Endodermal cell (in vitro differentiated cells): Measurements from ENCODE around the gene TTC28. TPM values are rescaled to one million over a fixed set of nuclear protein-coding genes. Genes with fewer than 3 reads are reported as not detected.
"Not testable (repeated sequence)": the region's sequence is repeated elsewhere in the genome, so short reads cannot be mapped to it uniquely, and the experiment has no call there.

Experiments
- DNase-seq: peaks from one replicate; pipeline ENCODE4 v3.0.0-alpha.2; 2017
- H3K27ac ChIP-seq: 2 replicates; pipeline ENCODE4 v1.5.1; 2013; ENCODE audit warnings: mild to moderate bottlenecking, low read depth, low read length, moderate library complexity
- H3K27me3 ChIP-seq: 2 replicates; pipeline ENCODE4 v1.6.1; 2013; ENCODE audit warnings: mild to moderate bottlenecking, low read length, moderate library complexity; ENCODE audit not compliant: insufficient read depth, control insufficient read depth, poor library complexity, severe bottlenecking
- H3K36me3 ChIP-seq: 2 replicates; pipeline ENCODE4 v1.7.0; 2013; ENCODE audit warnings: mild to moderate bottlenecking, low read length, moderate library complexity; ENCODE audit not compliant: control insufficient read depth, insufficient read depth
- H3K4me1 ChIP-seq: one replicate; pipeline ENCODE4 v1.7.0; 2013; ENCODE audit warnings: low read length; ENCODE audit not compliant: control insufficient read depth, insufficient read depth
- H3K4me3 ChIP-seq: 2 replicates; pipeline ENCODE4 v1.5.1; 2013; ENCODE audit warnings: mild to moderate bottlenecking, low read length, moderate library complexity
- H3K9ac ChIP-seq: 2 replicates; pipeline ENCODE4 v1.6.1; 2013; ENCODE audit warnings: mild to moderate bottlenecking, low read length, moderate library complexity; ENCODE audit not compliant: poor library complexity, severe bottlenecking; ENCODE audit errors: extremely low read depth
- H3K9me3 ChIP-seq: 2 replicates; pipeline ENCODE4 v1.6.1; 2013; ENCODE audit warnings: mild to moderate bottlenecking, low read length, moderate library complexity; ENCODE audit not compliant: control insufficient read depth
- H3K27ac Mint-ChIP-seq: 2 replicates; pipeline ENCODE4 v1.8.0; 2020; ENCODE audit warnings: mixed read lengths
- H3K27me3 Mint-ChIP-seq: 2 replicates; pipeline ENCODE4 v1.8.0; 2021; ENCODE audit warnings: mild to moderate bottlenecking, mixed read lengths; ENCODE audit not compliant: insufficient read depth
- H3K36me3 Mint-ChIP-seq: 2 replicates; pipeline ENCODE4 v1.8.0; 2020; ENCODE audit warnings: low read depth, mixed read lengths
- H3K4me1 Mint-ChIP-seq: 2 replicates; pipeline ENCODE4 v1.8.0; 2020; ENCODE audit warnings: mixed read lengths
- H3K4me3 Mint-ChIP-seq: 2 replicates; pipeline ENCODE4 v1.8.0; 2020; ENCODE audit warnings: mild to moderate bottlenecking, moderate library complexity, mixed read lengths
- H3K9me3 Mint-ChIP-seq: 2 replicates; pipeline ENCODE4 v1.8.0; 2020; ENCODE audit warnings: mild to moderate bottlenecking, mixed read lengths
- CTCF ChIP-seq: fragments of 200-600 bp; sonication (generic); conservative IDR thresholded peaks from 2 replicates; pipeline ENCODE4 v1.5.0; 2021; ENCODE audit warnings: antibody characterized with exemption, mild to moderate bottlenecking
- WGBS, 2 experiments: methylation state at CpG; one replicate each; pipeline versions ENCODE4 v1.1.5 to v1.1.7; 2013; ENCODE audit warnings: missing lambda C conversion rate in 2 of 2, mixed read lengths in 1 of 2; ENCODE audit not compliant: insufficient coverage in 1 of 2, insufficient read length in 1 of 2; 5-methylcytosine and 5-hydroxymethylcytosine counted together
- total RNA-seq, 2 donors: library from RNA; stranded (reverse); fragmentation: NEBNext Ultra II Directional in 1 of 2; extraction: Animal tissue kit (Norgen Biotek cat#: 25700) in 1 of 2; gene quantifications; 2 replicates in 1 of 2; 3 replicates in 1 of 2; pipeline ENCODE4 v1.2.1, GENCODE V29; 2021

Gene TTC28
- total RNA-seq, 2 donors from 2014 or later = 28.6 to 34.0 TPM

DNA sequence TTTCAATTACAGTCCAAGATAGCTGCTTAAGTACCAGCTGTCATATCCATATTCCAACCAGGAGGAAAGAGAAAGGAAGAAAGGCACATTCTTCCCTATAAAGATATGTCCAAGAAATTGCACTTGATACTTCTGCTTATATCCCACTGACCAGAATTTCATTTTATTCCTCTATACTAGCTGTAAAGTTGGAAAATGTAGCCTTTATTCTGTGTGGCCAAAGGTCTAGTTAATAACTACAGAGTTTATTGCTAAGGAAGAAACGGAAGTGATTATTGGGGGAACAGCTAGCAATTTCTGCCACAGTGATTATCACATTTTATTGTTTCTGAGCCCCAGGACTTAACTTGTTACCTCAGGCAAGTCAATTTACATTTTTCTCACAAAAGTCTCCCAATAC lies 213.8 kb downstream of the TTC28 start:
- Histone ChIP-seq H3K4me3 (no peak overlapping the region), H3K4me1 (no peaks in the 10 kb centered on the region), H3K27me3 (no peaks in the 10 kb centered on the region), H3K27ac (no peak overlapping the region), H3K9ac (no peak overlapping the region), H3K36me3 (no peaks in the 10 kb centered on the region), H3K9me3 (no peaks in the 10 kb centered on the region)
- no peak overlapping the region for H3K27ac Mint-ChIP-seq
- no peaks in the 10 kb centered on the region for H3K9me3 Mint-ChIP-seq
- H3K27me3 Mint-ChIP-seq = no peaks in the 10 kb centered on the region
- no peak for TF ChIP-seq CTCF
- H3K4me3 Mint-ChIP-seq = no peak overlapping the region
- H3K4me1 Mint-ChIP-seq = peaks cover 4% of the 10 kb centered on the region
- 73 to 100% methylated on average over 1 of the region's 1 CpG for WGBS, 2 experiments
- no peak for DNase-seq
- no peaks in the 10 kb centered on the region for H3K36me3 Mint-ChIP-seq

GRCh38 chr22:28464127-28464526 lies 215.5 kb downstream of the TTC28 start:
- WGBS, 2 experiments = 89% methylated on average over 1 of the region's 1 CpG; no CpG with 5 or more reads in 1 of the 2 experiments
- H3K27me3 ChIP-seq = no peaks in the 10 kb centered on the region
- no peaks in the 10 kb centered on the region for H3K9me3 Mint-ChIP-seq
- H3K4me3 Mint-ChIP-seq = no peak overlapping the region
- no peaks in the 10 kb centered on the region for H3K27me3 Mint-ChIP-seq
- TF ChIP-seq CTCF = no peak
- H3K36me3 ChIP-seq = no peaks in the 10 kb centered on the region
- H3K36me3 Mint-ChIP-seq = no peaks in the 10 kb centered on the region
- H3K27ac ChIP-seq = no peak overlapping the region
- no peak for DNase-seq
- H3K4me3 ChIP-seq = no peak overlapping the region
- H3K9ac ChIP-seq = no peak overlapping the region
- no peak overlapping the region for H3K27ac Mint-ChIP-seq
- H3K4me1 ChIP-seq = no peaks in the 10 kb centered on the region
- H3K9me3 ChIP-seq = no peaks in the 10 kb centered on the region
- peaks cover 4% of the 10 kb centered on the region for H3K4me1 Mint-ChIP-seq

DNA sequence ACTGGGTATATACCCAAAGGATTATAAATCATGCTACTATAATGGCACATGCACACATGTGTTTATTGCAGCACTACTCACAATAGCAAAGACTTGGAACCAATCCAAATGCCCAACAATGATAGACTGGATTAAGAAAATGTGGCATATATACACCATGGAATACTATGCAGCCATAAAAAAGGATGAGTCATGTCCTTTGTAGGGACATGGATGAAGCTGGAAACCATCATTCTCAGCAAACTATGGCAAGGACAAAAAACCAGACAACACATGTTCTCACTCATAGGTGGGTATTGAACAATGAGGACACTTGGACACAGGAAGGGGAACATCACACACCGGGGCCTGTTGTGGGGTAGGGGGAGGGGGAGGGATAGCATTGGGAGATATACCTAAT lies 216.2 kb downstream of the TTC28 start:
- not testable (repeated sequence) for H3K27ac Mint-ChIP-seq, H3K9me3 Mint-ChIP-seq, H3K4me3 Mint-ChIP-seq, H3K27ac ChIP-seq, H3K9me3 ChIP-seq, H3K4me3 ChIP-seq, H3K9ac ChIP-seq, H3K4me1 ChIP-seq, H3K4me1 Mint-ChIP-seq, H3K36me3 Mint-ChIP-seq, H3K36me3 ChIP-seq, DNase-seq, H3K27me3 Mint-ChIP-seq, H3K27me3 ChIP-seq
- WGBS, 2 experiments = 100% methylated on average over 1 of the region's 1 CpG; no CpG with 5 or more reads in 1 of the 2 experiments

GRCh38 chr22:28462901-28463300 lies 216.7 kb downstream of the TTC28 start:
- no peak for DNase-seq
- H3K4me1 Mint-ChIP-seq = peaks cover 4% of the 10 kb centered on the region
- H3K27me3 Mint-ChIP-seq = no peaks in the 10 kb centered on the region
- Histone ChIP-seq H3K36me3 (no peaks in the 10 kb centered on the region), H3K9me3 (no peaks in the 10 kb centered on the region), H3K27me3 (no peaks in the 10 kb centered on the region), H3K4me3 (no peak overlapping the region), H3K27ac (no peak overlapping the region), H3K4me1 (no peaks in the 10 kb centered on the region), H3K9ac (no peak overlapping the region)
- 95 to 100% methylated on average over 2 of the region's 2 CpGs for WGBS, 2 experiments
- TF ChIP-seq CTCF = no peak
- no peak overlapping the region for H3K27ac Mint-ChIP-seq
- no peaks in the 10 kb centered on the region for H3K36me3 Mint-ChIP-seq
- H3K9me3 Mint-ChIP-seq = no peaks in the 10 kb centered on the region
- no peak overlapping the region for H3K4me3 Mint-ChIP-seq
